Heart right ventricle (tissue), 16 donors: ENCODE results near the gene PARP14. TPM values are rescaled to one million over a fixed set of nuclear protein-coding genes. Genes with fewer than 3 reads are reported as not detected.
"Not testable (repeated sequence)": the region's sequence is repeated elsewhere in the genome, so short reads cannot be mapped to it uniquely, and the experiment has no call there.

ENCODE experiments used
- ATAC-seq, 8 donors: fragments of 200-7000 bp; cut with Tn5 transposase; one replicate each; pipeline ENCODE4 v1.9.1; 2020; ENCODE audit warnings: mild to moderate bottlenecking in 8 of 8, moderate library complexity in 8 of 8, moderate number of reproducible peaks in 1 of 8
- DNase-seq, 2 donors: peaks; one replicate each; pipeline ENCODE4 v3.0.0-alpha.2; 2020
- H3K27ac ChIP-seq, 10 donors: fragments of 200-600 bp; sonication (generic) in 2 of 10; one replicate each; pipeline versions ENCODE4 v1.5.0 to v1.8.0; 2020 to 2022; ENCODE audit warnings: mild to moderate bottlenecking in 3 of 10
- H3K27me3 ChIP-seq, 7 donors: fragments of 200-600 bp; one replicate each; pipeline ENCODE4 v1.8.0; 2021 to 2022; ENCODE audit warnings: mild to moderate bottlenecking in 2 of 7
- H3K36me3 ChIP-seq, 9 donors: fragments of 200-600 bp; sonication (generic) in 1 of 9; one replicate each; pipeline versions ENCODE4 v1.5.0 to v1.8.0; 2020 to 2022; ENCODE audit warnings: mild to moderate bottlenecking in 2 of 9
- H3K4me1 ChIP-seq, 9 donors: fragments of 200-600 bp; sonication (generic) in 1 of 9; one replicate each; pipeline versions ENCODE4 v1.5.0 to v1.8.0; 2020 to 2022; ENCODE audit warnings: mild to moderate bottlenecking in 4 of 9
- H3K4me3 ChIP-seq, 10 donors: fragments of 200-600 bp; sonication (generic) in 2 of 10; one replicate each; pipeline versions ENCODE4 v1.5.0 to v1.8.0; 2020 to 2022; ENCODE audit warnings: mild to moderate bottlenecking in 7 of 10, moderate library complexity in 2 of 10
- H3K9me3 ChIP-seq, 11 donors: fragments of 200-600 bp in 10 of 11; sonication (generic) in 2 of 11; one replicate each; pipeline versions ENCODE4 v1.5.0 to v1.8.0; 2013 to 2022; ENCODE audit warnings: mild to moderate bottlenecking in 2 of 11, control low read depth in 1 of 11, moderate library complexity in 1 of 11
- CTCF ChIP-seq, 9 donors: fragments of 200-600 bp; sonication (generic) in 2 of 9; IDR thresholded peaks; one replicate each; pipeline versions ENCODE4 v1.5.0 to v1.8.0; 2021 to 2022; ENCODE audit warnings: antibody characterized with exemption in 9 of 9, mild to moderate bottlenecking in 5 of 9, moderate library complexity in 1 of 9
- whole genome bisulfite sequencing, 2 donors: extraction: QIAGEN DNeasy Blood & Tissue Kit; methylation state at CpG; one replicate each; pipeline ENCODE4 v1.1.7; 2013; ENCODE audit warnings: inconsistent platforms in 1 of 2; 5-methylcytosine and 5-hydroxymethylcytosine counted together
- intact Hi-C, 10 donors: fragments of 100-400 bp; cut with DNase I; formaldehyde crosslinking; loops; one replicate each; pipeline versions ENCODE4 v1.11.1 to v1.14.2; 2022
- polyA plus RNA-seq, 2 donors: library from polyadenylated mRNA; stranded (reverse); fragments of 200-250 nt; gene quantifications; one replicate each; pipeline ENCODE4 v1.2.3, GENCODE V29; 2013
- total RNA-seq, 10 donors: library from RNA; stranded (reverse); fragmentation: NEBNext Ultra II Directional in 3 of 10; extraction: Animal tissue kit (Norgen Biotek cat#: 25700) in 3 of 10; gene quantifications; one replicate each; pipeline versions ENCODE4 v1.2.1 to v1.2.4, GENCODE V29; 2021 to 2023
- donor health status: Arrhythmogenic right ventricular cardiomyopathy.
- donor health status: ischemic (EF 13 %, LVEDD 7.1; RV severe dilation, severe dysfunction).
- donor health status: healthy with polysubstance abuse.
- donor health status: DM: no; HTN: yes; CAD: no.
- donor health status: DM: no; HTN: no; CAD: no.
- donor health status: ischemic (EF 25% LVEDD 6.9; RV normal size, moderate dysfunction).
- donor health status: ischemic (EF 25% LVEDD 5.7; RV mildly dilated, moderate dysfunction).
- donor health status: healthy.
- donor health status: DM: yes; HTN: yes; CAD: no.
- donor health status: Ischemic cardiomyopathy.
- donor health status: ischemic (EF 35%, LVEDD 5.7; RV mildly dilated, moderate dysfunction).
- donor health status: nonischemic (EF 11% LVEDD 7.7; RV severe dilation, severe dysfunction).
- donor health status: DM: yes; HTN: yes; CAD: no.
- donor health status: PGD.
- donor health status: ischemic (EF 29% LVEDD 5.4; RV normal size, mild dysfunction).
- donor health status: nonischemic (EF 23%, LVEDD 6.1; RV moderate dilation, normal function).

Gene PARP14
- total and polyA plus RNA-seq, 12 donors, result 4.1 to 81.9 (median 13.2) TPM

GRCh38 chr3:122739172-122739571, 58.5 kb downstream of the PARP14 start:
- H3K4me1 ChIP-seq, result no peaks in the 10 kb centered on the region
- no peak overlapping the region for H3K4me3 ChIP-seq
- intact Hi-C loops, result no loop called here
- ATAC-seq (no peak), DNase-seq (no peak)
- WGBS, 2 donors, result 72 to 84% methylated on average over 3 of the region's 3 CpGs
- no peak overlapping the region for H3K27ac ChIP-seq
- H3K27me3 ChIP-seq, result no peaks in the 10 kb centered on the region
- peaks cover 0 to 7% (median 0%) of the 10 kb centered on the region in 11 donors for H3K9me3 ChIP-seq
- no peak for TF ChIP-seq CTCF (IDR thresholded peaks at IDR 0.05)
- H3K36me3 ChIP-seq, result peaks cover 0 to 53% (median 22%) of the 10 kb centered on the region in 9 donors

- no peak for ATAC-seq
- Histone ChIP-seq H3K27ac (no peak overlapping the region), H3K27me3 (no peaks in the 10 kb centered on the region), H3K36me3 (peaks cover 0 to 64% (median 26%) of the 10 kb centered on the region in 9 donors), H3K4me3 (no peak overlapping the region), H3K4me1 (no peaks in the 10 kb centered on the region), H3K9me3 (peaks cover 0 to 7% (median 0%) of the 10 kb centered on the region in 11 donors)
- intact Hi-C loops, result no loop called here
- DNase-seq, result no peak
- no peak for TF ChIP-seq CTCF (IDR thresholded peaks at IDR 0.05)
Measured at GRCh38 chr3:122742234-122742633, 61.6 kb downstream of the PARP14 start.

GRCh38 chr3:122743581-122744120, 63.0 kb downstream of the PARP14 start:
- intact Hi-C loops, result no loop called here
- H3K27me3 ChIP-seq, result no peaks in the 10 kb centered on the region
- no peaks in the 10 kb centered on the region for H3K4me1 ChIP-seq
- ATAC-seq, result no peak
- DNase-seq, result no peak
- no peak overlapping the region for H3K27ac ChIP-seq
- 96 to 98% methylated on average over 4 of the region's 4 CpGs for WGBS, 2 donors
- H3K36me3 ChIP-seq, result peaks cover 0 to 67% (median 26%) of the 10 kb centered on the region in 9 donors
- peaks cover 0 to 7% (median 0%) of the 10 kb centered on the region in 11 donors for H3K9me3 ChIP-seq
- no peak overlapping the region for H3K4me3 ChIP-seq
- no peak for TF ChIP-seq CTCF (IDR thresholded peaks at IDR 0.05)

- Histone ChIP-seq H3K27ac (no peak overlapping the region), H3K36me3 (peaks cover 0 to 66% (median 18%) of the 10 kb centered on the region in 9 donors), H3K4me3 (no peak overlapping the region), H3K4me1 (no peaks in the 10 kb centered on the region), H3K27me3 (no peaks in the 10 kb centered on the region), H3K9me3 (peaks cover 0 to 7% (median 0%) of the 10 kb centered on the region in 11 donors)
- DNase-seq (no peak), ATAC-seq (no peak)
- intact Hi-C loops, result no loop called here
- 95 to 97% methylated on average over 4 of the region's 4 CpGs for WGBS, 2 donors
- TF ChIP-seq CTCF (IDR thresholded peaks at IDR 0.05), result no peak
Measured at GRCh38 chr3:122745369-122746021, 64.9 kb downstream of the PARP14 start.

GRCh38 chr3:122747295-122747694, 66.7 kb downstream of the PARP14 start:
- ATAC-seq, H3K4me3 ChIP-seq, H3K9me3 ChIP-seq, DNase-seq, H3K4me1 ChIP-seq, intact Hi-C loops, H3K27ac ChIP-seq, H3K27me3 ChIP-seq: not testable (repeated sequence)
- WGBS, 2 donors, result 90 to 98% methylated on average over 10 to 20 of the region's 35 CpGs
- peaks cover 0 to 63% (median 9%) of the 10 kb centered on the region in 9 donors for H3K36me3 ChIP-seq
